GM19455 (cell line): ENCODE data around the gene ZNF836.
A peak's percentile ranks its signal among the peaks of the same experiment; 100 is the strongest.
"Not testable (repeated sequence)": the region's sequence is repeated elsewhere in the genome, so short reads cannot be mapped to it uniquely, and the experiment has no call there.

ENCODE experiments used
- ATAC-seq: cut with Tn5 transposase; IDR thresholded peaks from one replicate; pipeline ENCODE4 v1.9.1; 2021; ENCODE audit not compliant: unreplicated experiment

The ZNF836 gene

DNA sequence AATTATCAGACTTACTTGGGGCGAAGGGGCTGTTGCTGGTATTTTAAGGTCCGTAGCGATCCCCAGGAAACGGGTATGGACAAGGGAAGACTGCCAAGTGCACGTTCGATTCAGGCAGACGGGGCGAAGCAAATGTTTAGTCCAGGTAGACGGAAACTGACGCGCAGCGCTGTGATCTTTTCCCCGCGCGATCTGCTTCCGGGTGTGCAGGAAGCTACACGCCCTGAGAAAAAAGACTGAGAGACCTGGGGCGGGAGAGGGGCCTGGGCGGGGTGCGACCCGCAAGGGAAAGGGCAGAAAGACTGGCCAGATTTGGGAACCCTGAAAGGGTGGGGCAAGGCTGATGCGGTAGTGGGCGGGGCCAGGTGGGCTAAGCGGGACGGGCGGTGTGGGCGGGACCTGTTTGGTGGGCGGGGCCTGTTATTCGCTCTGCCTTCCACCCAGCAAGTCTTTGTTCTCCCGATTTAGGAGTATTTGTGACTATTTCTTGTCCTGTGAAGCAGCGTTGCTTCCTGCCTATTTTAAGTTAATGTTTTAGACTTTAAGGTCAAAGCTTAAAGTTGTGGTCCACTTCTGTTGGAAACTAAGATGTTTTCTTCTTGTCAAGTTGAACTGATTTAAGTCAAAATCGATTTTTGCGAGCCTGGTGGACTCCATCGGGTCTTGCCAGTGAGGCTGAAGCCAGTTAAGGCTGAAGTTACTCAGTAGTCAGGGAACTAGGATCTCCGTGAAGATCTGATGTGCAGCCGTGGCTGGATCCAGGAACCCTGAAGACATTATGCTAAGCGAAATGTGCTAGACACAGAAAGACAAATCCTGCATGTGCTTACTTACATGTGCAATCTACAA, at the start of gene ZNF836:
Gene ZNF836 (minus strand): TSS at position 301 of the 849 bp plus-strand sequence. CDS start 3,549 bp downstream, outside the sequence.
- ATAC-seq: peak; percentile 62

DNA sequence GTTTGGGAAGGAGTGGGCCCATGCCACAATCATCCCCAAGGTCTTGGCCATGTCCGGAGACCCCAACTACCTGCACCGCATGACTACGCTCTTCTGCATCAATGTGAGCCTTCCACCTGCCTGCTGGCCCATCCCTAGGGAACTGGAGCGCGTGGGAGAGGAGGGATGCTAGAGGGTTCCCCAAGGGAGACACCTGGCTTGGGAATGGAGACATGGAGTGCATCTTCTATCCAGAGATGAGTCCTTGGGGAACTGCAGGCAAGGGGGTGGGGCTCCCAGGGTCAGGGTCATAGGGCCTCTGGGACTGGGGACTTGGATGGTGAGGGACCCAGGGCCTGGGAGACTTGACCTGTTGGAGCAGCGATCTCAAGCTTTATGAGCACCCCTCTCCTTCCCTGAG, 49.6 kb upstream of the ZNF836 start:
- no peak for ATAC-seq

DNA sequence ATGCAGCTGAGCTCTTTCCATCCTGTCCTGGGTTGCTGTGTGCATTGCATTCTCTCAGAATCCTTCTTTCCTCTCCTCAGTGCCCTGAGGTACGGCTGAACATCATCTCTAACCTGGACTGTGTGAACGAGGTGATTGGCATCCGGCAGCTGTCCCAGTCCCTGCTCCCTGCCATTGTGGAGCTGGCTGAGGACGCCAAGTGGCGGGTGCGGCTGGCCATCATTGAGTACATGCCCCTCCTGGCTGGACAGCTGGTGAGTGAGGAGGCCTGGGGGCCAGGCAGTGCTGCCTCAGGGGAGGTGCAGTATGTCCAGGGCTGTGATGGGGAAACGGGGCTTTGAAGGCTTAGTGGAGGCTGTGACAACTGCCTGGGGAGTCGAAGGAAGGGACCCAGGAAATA, 48.2 kb upstream of the ZNF836 start:
- ATAC-seq: no peak

DNA sequence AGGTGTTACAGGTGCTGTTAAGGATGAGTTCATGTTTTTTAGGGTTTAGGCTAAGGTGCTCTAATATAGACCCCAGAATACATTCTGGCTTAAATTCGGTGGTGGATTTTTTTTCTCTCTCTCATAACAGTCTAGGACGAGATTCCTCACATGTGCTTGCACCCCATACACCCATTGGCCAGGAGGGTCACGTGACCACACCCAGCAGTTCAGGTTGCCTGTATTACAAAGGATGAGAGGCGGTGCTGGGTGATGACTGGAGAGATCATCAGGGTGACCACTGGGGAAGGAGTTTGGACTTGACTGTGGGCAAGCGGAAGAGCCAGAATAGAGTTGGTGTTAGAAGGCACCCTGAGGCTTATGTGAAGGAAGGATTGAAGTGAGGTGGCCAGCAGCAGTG, 46.2 kb upstream of the ZNF836 start:
- ATAC-seq: no peak

DNA sequence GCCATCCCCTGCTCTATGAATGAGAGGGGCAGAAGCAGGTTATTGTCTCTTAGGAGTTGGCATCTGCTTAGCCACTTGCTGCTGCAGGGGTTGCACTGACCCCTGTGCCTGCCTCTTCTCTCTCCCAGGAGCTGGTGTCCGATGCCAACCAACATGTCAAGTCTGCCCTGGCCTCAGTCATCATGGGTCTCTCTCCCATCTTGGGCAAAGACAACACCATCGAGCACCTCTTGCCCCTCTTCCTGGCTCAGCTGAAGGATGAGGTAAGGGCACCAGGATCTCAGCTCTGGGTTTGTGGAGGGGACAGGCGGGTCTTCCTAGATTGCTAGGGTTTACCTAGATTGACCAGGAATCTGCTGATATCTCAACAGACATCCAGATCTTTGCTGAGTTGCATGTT, 45.0 kb upstream of the ZNF836 start:
- no peak for ATAC-seq

DNA sequence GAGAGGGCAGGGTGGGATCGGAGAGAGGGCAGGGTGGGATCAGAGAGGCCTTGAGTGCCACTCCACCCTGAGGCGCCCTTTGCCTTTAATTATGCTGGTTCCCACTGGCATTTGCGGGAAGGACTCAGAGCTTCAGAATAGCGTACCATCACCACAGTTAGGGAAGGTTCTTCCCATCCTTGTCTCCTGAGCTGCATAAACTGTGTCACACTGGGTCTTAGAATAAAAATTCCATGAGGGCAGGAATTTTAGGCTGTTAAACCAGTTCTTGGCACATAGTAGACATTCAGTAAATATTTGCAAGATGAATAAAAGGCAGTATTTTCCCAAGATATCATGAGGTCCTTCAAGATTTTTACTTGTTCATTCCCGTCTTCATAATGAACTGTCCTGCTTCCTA, 42.8 kb upstream of the ZNF836 start:
- no peak for ATAC-seq

DNA sequence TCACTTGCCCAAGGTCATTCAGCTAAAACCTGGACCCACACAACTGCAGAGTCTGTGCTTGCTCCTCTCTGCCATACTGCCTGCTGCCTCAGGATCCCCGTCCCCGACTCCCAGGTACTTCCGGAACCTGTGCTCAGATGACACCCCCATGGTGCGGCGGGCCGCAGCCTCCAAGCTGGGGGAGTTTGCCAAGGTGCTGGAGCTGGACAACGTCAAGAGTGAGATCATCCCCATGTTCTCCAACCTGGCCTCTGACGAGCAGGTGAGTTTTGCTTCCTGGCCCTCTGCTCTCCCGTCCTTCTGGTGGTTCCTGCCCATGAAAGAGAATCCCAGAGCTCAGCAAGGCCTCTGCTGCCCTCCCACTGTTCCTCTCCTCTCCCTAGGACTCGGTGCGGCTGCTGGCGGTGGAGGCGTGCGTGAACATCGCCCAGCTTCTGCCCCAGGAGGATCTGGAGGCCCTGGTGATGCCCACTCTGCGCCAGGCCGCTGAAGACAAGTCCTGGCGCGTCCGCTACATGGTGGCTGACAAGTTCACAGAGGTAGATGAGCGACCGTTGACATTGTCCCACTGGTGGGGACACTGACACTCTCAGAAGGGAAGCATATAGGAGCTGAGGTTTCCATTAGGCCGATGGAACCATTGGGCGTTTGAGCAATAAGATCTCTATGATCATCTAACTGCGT, 41.3 kb upstream of the ZNF836 start:
- ATAC-seq: no peak

DNA sequence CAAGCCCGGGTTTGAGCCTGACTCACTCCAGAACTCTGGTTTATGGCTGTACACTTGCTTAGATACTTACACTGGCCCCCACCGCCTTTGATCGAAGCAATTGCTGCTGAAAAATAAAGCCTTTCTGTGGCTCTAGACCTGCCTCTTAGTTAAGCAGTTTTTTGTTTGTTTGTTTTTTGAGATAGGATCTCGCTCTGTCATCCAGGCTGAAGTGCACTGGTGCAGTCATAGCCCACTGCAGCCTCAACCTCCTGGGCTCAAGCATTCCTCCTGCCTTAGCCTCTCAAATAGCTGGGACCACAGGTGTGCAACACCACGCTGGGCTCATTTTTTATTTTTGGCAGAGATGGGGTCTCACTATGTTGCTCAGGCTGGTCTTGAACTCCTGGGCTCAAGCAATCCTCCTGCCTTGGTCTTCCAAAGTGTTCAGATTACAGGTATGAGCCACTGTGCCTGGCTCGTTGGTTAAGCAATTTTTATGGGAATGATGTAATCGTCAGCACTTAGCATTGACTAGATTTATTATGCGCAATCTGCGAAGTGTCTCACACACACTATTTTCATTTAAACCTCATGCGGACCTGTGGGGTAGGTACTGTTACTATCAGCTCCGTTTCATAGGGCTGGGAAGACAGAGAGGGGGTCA, 40.6 kb upstream of the ZNF836 start:
- ATAC-seq: no peak

DNA sequence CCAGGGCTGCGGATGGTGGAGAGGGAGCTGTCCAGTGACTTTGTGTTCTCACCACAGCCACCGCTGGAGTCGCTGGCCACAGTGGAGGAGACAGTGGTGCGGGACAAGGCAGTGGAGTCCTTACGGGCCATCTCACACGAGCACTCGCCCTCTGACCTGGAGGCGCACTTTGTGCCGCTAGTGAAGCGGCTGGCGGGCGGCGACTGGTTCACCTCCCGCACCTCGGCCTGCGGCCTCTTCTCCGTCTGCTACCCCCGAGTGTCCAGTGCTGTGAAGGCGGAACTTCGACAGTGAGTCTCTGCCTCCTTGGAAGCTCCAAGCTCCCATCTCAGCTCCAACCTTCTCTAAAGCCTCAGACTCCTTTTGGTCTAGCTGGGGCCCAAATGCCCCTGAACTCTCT, 39.8 kb upstream of the ZNF836 start:
- ATAC-seq: no peak

DNA sequence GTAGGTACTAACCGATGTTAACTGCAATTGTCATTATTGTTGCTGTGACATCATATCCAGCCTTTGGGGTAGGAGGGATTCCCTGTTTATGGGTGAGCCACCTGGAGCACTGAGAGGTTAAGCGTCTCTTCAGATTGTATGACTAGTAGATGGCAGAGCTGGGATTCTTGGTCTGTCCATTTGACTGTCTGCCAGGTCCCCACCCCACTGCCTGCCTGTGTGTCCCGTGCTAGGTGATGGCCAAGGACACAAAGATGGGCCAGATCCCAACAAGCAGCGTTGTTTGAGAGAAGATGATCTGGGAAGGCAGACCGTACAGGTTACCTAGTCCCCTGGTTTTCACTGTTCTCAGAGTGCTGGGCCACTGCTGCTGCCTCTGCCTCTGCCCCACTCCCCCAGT, 35.1 kb upstream of the ZNF836 start:
- ATAC-seq: no peak

DNA sequence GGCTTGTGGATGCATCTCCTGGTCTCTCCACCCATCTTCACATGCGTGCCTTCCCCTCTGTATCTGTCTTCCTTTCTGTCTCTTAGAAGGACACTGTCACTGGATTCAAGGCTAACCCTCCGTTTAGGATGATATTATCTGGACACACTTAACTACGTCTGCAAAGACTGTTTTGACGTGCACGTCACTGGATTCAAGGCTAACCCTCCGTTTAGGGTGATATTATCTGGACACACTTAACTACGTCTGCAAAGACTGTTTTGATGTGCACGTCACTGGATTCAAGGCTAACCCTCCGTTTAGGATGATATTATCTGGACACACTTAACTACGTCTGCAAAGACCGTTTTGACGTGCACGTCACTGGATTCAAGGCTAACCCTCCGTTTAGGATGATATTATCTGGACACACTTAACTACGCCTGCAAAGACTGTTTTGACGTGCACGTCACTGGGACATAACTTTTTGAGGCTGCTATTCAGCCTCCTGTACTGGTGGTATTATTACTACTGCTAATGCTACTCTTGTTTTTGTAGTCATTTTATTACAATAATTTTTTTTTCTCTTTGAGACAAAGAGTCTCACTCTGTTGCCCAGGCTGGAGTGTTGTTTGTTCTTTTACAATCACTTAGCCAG, 29.5 kb upstream of the ZNF836 start:
- ATAC-seq: not testable (repeated sequence)

DNA sequence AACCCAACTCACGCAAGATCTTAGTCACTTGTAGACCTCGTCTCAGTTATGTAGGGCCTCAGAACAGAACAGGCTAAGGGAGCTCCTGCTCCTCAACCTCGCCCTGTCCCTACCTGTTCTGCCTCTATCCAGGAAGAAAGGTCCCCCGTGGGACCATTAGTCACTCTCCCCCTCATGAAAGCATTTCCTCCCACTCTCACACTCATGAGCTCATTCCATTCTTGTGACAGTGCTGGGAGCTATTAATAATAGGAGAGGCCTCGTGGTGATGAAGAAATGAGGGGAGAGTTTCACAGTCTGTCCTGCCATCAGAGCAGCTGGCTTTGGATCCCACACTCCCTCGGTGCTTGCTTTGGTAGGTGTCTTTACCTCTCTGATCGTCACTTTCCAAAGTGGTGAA, 28.6 kb upstream of the ZNF836 start:
- no peak for ATAC-seq

DNA sequence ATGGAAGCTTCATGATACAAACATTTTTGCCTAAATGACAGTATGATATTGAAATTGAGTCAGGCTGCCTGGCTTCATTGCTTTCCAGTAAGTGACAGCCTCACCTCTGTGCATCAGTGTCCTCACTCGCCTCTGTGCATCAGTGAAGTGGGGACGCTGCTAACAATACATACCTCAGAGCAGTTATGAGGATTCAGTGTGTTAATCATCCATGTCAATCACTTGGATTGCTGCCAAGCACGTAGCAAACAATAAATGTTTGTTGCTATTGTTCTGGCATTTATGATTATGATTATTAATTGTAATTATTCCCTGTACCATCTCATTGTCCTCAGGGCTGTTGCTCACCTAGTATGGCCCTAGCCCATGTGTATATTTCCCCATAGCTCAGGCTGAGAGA, 27.3 kb upstream of the ZNF836 start:
- ATAC-seq: no peak

DNA sequence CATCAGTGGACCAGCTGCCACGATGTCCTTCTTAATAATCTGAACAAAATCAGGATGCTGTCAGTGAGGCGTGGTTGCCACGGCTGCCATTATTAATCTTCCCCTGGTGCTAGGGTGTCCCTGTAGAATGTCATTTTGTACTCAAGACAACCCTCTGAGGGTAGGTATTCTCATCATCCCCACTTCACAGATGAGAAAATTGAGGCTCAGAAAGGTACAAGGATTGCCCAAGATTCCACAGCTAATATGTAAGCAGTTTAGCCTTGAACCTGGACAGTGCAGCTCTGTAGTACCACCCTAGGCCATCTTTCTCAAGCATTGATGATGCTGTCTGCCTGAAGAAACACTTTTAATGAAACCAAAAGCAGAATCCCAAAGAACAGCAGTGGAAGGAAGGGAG, 26.5 kb upstream of the ZNF836 start:
- no peak for ATAC-seq

DNA sequence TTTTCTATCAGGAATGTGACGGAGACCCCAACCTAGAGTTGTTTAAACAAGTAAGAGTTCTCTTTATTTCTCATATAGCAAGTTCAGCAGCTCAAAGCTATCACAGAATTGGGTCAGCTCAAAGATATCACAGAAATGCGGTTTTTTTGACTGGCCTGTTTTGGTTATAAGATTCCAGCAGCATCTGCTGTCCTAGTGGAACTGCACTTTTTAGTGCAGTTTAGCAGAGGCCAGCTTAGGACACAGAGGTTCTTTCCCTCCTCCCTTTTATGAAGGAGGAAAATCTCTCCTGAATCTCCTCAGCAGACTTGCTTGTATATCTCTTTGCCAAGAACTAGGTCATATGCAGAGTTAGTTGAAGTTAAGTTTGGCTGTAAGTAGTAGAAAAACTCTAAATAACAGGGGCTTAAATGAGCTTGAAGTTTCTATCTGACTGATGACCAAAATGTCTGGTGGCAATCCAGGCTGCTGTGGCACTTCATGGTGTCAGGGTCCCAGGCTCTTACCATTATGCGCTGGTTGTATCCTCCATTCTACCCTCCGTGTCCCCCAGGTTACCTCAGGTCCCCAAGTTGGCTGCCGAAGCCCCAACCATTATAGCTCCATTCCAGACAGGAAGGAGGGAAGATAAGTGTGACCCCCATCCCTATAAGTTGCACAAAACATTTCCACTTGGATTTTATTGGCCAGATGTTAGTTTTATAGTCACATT, 25.0 kb upstream of the ZNF836 start:
- ATAC-seq: no peak

DNA sequence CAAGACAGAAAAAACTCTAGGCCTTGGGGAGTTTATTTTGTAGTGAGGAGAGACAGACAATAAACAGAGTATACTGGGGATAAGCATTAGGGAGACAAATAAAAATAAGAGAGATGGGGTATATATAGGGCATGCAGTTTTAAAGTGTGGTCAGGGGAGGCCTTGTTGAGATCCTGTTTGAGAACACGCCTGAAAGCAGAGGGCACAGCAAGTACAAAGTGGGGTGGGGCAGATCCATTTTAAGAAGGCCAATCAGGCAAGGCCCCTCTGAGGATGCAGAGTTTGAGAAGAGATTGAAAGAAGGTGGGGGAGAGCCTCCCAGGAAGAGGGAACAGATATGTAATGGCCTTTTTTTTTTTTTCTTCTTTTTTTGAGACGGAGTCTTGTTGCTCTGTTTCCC, 20.5 kb upstream of the ZNF836 start:
- no peak for ATAC-seq

DNA sequence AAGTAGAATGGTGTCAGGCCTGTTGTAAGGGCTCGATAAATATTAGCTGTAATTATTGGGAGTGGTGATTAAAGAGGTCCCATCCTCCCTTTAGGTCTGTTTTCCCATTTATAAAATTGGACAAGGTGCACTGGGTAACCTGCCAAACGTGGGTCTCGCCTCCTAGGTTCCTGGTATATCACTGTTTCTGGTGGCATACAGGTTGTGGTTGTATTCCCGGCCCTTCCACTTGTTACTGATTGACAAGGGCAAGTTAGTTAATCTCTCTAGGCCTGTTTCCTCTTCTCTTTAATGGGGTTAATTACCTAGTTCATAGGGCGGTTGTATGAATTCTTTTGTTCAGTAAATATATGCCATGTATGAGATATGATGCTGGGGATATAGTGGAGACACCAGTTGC, 20.0 kb upstream of the ZNF836 start:
- no peak for ATAC-seq

DNA sequence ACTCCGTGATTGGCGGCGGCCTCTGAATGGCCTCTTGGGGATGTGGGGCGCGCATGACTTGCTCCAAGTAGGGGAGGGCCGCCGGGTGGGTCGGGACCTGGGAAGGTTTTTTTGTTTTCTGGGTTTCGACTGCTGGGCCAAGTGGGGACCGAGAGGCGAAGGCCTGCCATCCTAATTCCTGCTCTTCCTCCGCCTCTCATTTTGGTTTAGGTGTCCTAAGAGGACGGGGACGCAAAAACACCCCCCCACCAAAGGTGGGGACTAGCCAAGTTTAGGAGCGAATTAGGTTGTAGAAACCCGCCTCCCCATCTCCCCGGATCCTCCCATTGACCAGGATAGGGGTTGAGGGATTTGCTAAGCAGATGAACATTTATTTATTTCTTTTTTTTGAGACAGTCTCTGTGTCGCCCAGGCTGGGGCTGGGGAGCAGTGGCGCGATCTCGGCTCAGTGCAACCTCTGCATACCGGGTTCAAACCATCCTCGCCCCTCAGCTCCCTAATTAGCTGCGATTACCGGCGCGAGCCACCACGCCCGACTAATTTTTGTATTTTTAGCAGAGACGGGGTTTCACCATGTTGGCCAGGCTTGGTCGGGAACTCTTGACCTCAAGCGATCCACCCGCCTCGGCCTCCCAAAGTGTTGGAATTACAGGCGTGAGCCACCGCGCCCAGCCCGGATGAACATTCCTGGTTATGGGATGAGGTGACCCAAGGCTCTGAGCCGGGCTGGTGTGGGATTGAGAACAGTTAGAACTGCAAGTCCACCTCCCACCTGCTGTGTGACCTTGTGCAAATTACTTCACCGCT, 19.3 kb upstream of the ZNF836 start:
- no peak for ATAC-seq

DNA sequence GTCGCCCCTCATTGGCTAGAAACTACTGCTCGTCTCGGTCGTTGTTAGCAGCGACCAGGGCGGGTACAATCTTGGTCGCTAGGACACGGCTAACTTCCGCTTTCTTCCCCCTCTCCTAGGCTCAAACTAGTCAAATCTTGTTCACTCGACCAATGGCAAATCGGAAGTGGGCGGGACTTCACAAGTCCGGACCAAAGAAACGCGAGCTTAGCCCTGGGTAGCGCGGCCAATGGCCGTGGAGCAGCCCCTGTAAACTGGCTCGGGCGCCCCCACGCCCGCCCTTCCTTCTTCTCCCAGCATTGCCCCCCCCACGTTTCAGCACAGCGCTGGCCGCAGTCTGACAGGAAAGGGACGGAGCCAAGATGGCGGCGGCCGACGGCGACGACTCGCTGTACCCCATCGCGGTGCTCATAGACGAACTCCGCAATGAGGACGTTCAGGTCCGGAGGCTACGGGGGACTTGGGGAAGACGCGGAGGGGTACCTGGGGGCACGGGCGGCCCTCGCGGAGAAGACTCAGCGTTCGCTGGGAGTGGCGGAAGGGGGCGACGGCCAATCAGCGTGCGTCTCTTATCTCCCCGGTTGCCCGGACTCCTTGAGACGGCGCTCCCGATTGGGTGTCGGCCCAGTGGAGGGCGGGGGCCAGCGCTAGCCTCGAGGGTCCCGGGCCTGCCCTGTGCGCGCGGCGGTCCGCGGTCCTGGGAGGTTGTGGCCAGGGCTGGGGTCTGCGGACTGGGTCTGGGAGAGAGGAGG, 18.5 kb upstream of the ZNF836 start, which contains the start of gene PPP2R1A:
Gene PPP2R1A (plus strand): TSS at position 318 of the 752 bp plus-strand sequence. CDS start 45 bp downstream, at position 363.
- ATAC-seq: peak; percentile 79
